NB4 (cell line): ENCODE results near the gene GAS6.

Experiments
- DNase-seq: peaks from one replicate; pipeline ENCODE4 v3.0.0; 2010; ENCODE audit warnings: low read depth
- H3K4me3 ChIP-seq: one replicate; pipeline ENCODE4 v1.5.1; 2011; ENCODE audit warnings: mild to moderate bottlenecking, low read depth, low read length, moderate library complexity
- CTCF ChIP-seq: IDR thresholded peaks from one replicate; pipeline ENCODE4 v1.5.1; 2012; ENCODE audit warnings: low read depth, low read length
- MYC ChIP-seq: IDR thresholded peaks from 2 replicates; pipeline ENCODE4 v1.6.1; 2011; ENCODE audit warnings: low read depth, low read length
- POLR2A ChIP-seq: IDR thresholded peaks from 2 replicates; pipeline ENCODE4 v1.6.1; 2011; ENCODE audit warnings: mild to moderate bottlenecking; ENCODE audit not compliant: insufficient read length; ENCODE audit errors: extremely low read depth
- TF ChIP-seq, protein P1 (sequence below): IDR thresholded peaks from 2 replicates; pipeline ENCODE4 v1.6.1; 2011; ENCODE audit warnings: low read depth, low read length

The GAS6 gene

DNA sequence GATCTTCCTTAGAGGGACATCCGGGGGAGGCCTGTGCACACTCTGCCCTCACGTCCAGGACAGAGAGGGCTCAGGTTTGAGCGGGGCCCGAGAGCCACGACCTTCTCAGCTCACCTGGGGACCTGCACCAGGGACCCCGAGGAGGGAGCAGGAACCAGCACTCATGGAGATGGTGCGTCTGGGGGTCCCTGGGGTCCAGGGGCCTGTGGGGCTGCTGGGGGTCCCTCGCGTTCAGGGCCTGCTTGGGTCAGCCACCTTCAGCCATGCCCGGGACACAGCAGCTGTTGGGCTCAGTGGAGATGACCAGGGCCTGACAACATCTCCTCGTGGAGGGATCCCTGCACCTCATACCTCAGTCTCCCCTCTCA, 57.8 kb downstream of the GAS6 start:
- H3K4me3 ChIP-seq, result no peak overlapping the region
- DNase-seq, result no peak
- TF ChIP-seq CTCF, result no peak
- no peak for TF ChIP-seq MYC
- TF ChIP-seq POLR2A, result no peak
- TF ChIP-seq, protein P1, sequence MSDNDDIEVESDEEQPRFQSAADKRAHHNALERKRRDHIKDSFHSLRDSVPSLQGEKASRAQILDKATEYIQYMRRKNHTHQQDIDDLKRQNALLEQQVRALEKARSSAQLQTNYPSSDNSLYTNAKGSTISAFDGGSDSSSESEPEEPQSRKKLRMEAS, result no peak

GRCh38 chr13:113805431-113806103, 58.3 kb downstream of the GAS6 start:
- TF ChIP-seq MYC (no peak), POLR2A (no peak)
- H3K4me3 ChIP-seq, result no peak overlapping the region
- DNase-seq, result no peak

DNA sequence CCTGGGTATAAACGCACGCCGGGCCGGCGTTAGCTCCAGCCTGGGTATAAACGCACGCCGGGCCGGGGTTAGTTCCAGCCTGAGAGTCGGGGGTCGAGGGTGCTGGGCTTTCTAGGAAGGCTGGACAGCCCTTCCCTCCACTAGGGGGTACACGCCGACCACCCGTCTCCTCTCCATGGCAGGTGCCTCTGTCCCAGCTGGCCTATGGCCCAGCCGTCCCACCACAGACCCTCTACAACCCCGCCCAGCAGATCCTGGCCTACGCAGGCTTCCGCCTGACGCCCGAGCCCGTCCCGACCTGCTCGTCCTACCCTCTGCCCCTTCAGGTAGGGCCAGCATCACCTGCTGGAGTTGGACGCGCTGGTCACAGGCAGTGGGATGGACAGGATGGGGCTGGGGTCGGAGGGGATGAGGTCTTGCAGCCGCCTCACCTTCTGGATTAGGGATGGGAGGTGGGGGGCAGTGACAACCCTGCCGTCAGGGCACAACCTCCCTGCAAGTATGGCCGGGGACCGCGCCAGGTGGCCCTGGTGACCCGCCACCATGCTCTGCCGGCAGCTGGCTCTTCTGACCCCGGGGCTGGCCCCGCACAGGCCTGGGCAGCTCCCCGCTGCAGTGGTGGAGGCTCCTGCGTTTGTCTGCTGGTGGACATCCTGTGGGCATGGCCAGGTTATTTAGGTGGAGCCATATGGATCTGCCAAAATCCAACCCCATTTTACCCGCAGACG, 59.0 kb downstream of the GAS6 start:
- H3K4me3 ChIP-seq, result no peak overlapping the region
- no peak for DNase-seq
- TF ChIP-seq MYC (no peak), POLR2A (no peak), CTCF (no peak)
- TF ChIP-seq, protein P1, result no peak

GRCh38 chr13:113804017-113804702, 59.7 kb downstream of the GAS6 start:
- no peak for DNase-seq
- H3K4me3 ChIP-seq, result no peak overlapping the region
- TF ChIP-seq CTCF (no peak), POLR2A (no peak), MYC (no peak)
- TF ChIP-seq, protein P1, result no peak

- no peak overlapping the region for H3K4me3 ChIP-seq
- no peak for TF ChIP-seq MYC
- no peak for TF ChIP-seq CTCF
- TF ChIP-seq, protein P1, result no peak
- TF ChIP-seq POLR2A, result no peak
- no peak for DNase-seq
These were observed 60.4 kb downstream of the GAS6 start for GRCh38 chr13:113803409-113804016.

- TF ChIP-seq POLR2A (no peak), CTCF (peak; percentile 44), MYC (no peak)
- TF ChIP-seq, protein P1, result no peak
- DNase-seq, result peak; percentile 68
- H3K4me3 ChIP-seq, result no peak overlapping the region
These were observed 61.1 kb downstream of the GAS6 start for GRCh38 chr13:113802761-113803160.
